K562 (cell line): ENCODE results near the gene FAM193A. TPM values are rescaled to one million over a fixed set of nuclear protein-coding genes. Genes with fewer than 3 reads are reported as not detected.

Experiments
- ATAC-seq: fragments of 200-7000 bp; cut with Tn5 transposase; 3 replicates; pipeline ENCODE4 v1.9.1; 2020; ENCODE audit warnings: moderate library complexity
- BruUV-seq: library from RNA; stranded (reverse); fragments of 400-500 nt; replicated peaks from 2 replicates; lab custom pipeline; 2021; lab: Mats Ljungman, UMichigan
- CTCF ChIA-PET: fragments of 300-600 bp; formaldehyde crosslinking; extraction: SDS; loops from one replicate; lab custom pipeline; 2021; ENCODE audit warnings: low intra/inter-chr PET ratio; lab: Yijun Ruan, JAX
- POLR2A ChIA-PET: fragments of 300-600, 350-650 bp; sonication (Branson Sonifier 250); formaldehyde crosslinking; extraction: SDS; loops from one replicate; lab custom pipeline; 2021; ENCODE audit warnings: antibody characterized with exemption, inconsistent platforms; lab: Yijun Ruan, JAX
- DNase-seq, 4 experiments: peaks; one replicate each; pipeline versions ENCODE4 v3.0.0 to v3.0.0-alpha.2; 2011 to 2018; ENCODE audit warnings: low spot score in 3 of 4, mixed read lengths in 3 of 4; ENCODE audit errors: extremely low read depth in 1 of 4
- FAIRE-seq: peaks from 2 replicates; lab custom pipeline; 2011; peaks lifted over from hg19 to GRCh38; lab: Jason Lieb, UNC
- H2AFZ ChIP-seq: 2 replicates; pipeline ENCODE4 v1.6.0; 2011; ENCODE audit warnings: low read depth, low read length, control low read depth, inconsistent platforms
- H3K27ac ChIP-seq: fragments of 200-600 bp; 3 replicates; pipeline ENCODE4 v1.8.0; 2011; ENCODE audit warnings: low read depth, mild to moderate bottlenecking, control low read depth, inconsistent platforms, low read length, moderate library complexity, mixed read lengths; ENCODE audit errors: extremely low read depth
- H3K27me3 ChIP-seq, 2 experiments: fragments of 300-600 bp in 1 of 2; 2 replicates in 1 of 2; 3 replicates in 1 of 2; pipeline versions ENCODE4 v1.6.0 to v1.8.0; 2011; ENCODE audit warnings: inconsistent platforms in 2 of 2, low read length in 2 of 2, mild to moderate bottlenecking in 1 of 2, mixed read lengths in 1 of 2, moderate library complexity in 1 of 2; ENCODE audit not compliant: control insufficient read depth in 2 of 2, insufficient read depth in 2 of 2
- H3K36me3 ChIP-seq: fragments of 300-600 bp; 3 replicates; pipeline ENCODE4 v1.8.0; 2011; ENCODE audit warnings: mild to moderate bottlenecking, low read length, inconsistent platforms; ENCODE audit not compliant: control insufficient read depth, insufficient read depth
- H3K4me1 ChIP-seq, 2 experiments: fragments of 200-600 bp in 1 of 2; replicated peaks in 1 of 2; 2 replicates in 1 of 2; 3 replicates in 1 of 2; pipeline versions ENCODE4 v1.5.1 to v1.8.0; 2011; ENCODE audit warnings: inconsistent platforms in 2 of 2, low read length in 2 of 2, mild to moderate bottlenecking in 1 of 2, mixed read lengths in 1 of 2, moderate library complexity in 1 of 2; ENCODE audit not compliant: control insufficient read depth in 2 of 2, insufficient read depth in 2 of 2
- H3K4me2 ChIP-seq: 2 replicates; pipeline ENCODE4 v1.6.1; 2011; ENCODE audit warnings: low read length, control low read depth, inconsistent platforms, mixed read lengths; ENCODE audit not compliant: insufficient read depth
- H3K4me3 ChIP-seq: fragments of 200-600 bp; sonication (generic), shearing (Covaris generic); 2 replicates; pipeline ENCODE4 v1.5.1; 2016; ENCODE audit warnings: control low read depth, inconsistent platforms
- H3K79me2 ChIP-seq: fragments of 200-600 bp; 3 replicates; pipeline ENCODE4 v1.8.0; 2011; ENCODE audit warnings: low read length, inconsistent platforms; ENCODE audit not compliant: control insufficient read depth, insufficient read depth
- H3K9ac ChIP-seq, 2 experiments: 2 replicates each; pipeline versions ENCODE4 v1.6.0 to v1.6.1; 2011; ENCODE audit warnings: low read depth in 2 of 2, low read length in 2 of 2, control low read depth in 1 of 2, inconsistent platforms in 1 of 2, mild to moderate bottlenecking in 1 of 2, mixed read lengths in 1 of 2; ENCODE audit not compliant: insufficient read depth in 1 of 2
- H3K9me1 ChIP-seq: one replicate; pipeline ENCODE4 v1.6.0; 2011; ENCODE audit warnings: inconsistent platforms, mild to moderate bottlenecking, low read length, moderate library complexity; ENCODE audit not compliant: control insufficient read depth, insufficient read depth
- H3K9me3 ChIP-seq: replicated peaks from 2 replicates; pipeline ENCODE4 v1.5.1; 2011; ENCODE audit warnings: low read depth, low read length, inconsistent platforms; ENCODE audit not compliant: control insufficient read depth, insufficient read depth
- H4K20me1 ChIP-seq: replicated peaks from 2 replicates; pipeline ENCODE4 v1.6.1; 2011; ENCODE audit warnings: low read length, inconsistent platforms, mixed read lengths; ENCODE audit not compliant: control insufficient read depth, insufficient read depth
- CC2D1A ChIP-seq: fragments of 450-650 bp; IDR thresholded peaks from 2 replicates; pipeline ENCODE4 v1.6.1; 2017; ENCODE audit warnings: mild to moderate bottlenecking
- JUND ChIP-seq, 2 experiments: IDR thresholded peaks; 2 replicates in 1 of 2; 3 replicates in 1 of 2; pipeline ENCODE4 v1.6.1; 2011; ENCODE audit warnings: borderline replicate concordance in 2 of 2, low read depth in 2 of 2, low read length in 2 of 2, improper control_type of control experiment in 1 of 2, missing biosample characterization in 1 of 2, missing genetic modification characterization in 1 of 2, missing genetic modification reagents in 1 of 2
- L3MBTL2 ChIP-seq: fragments of 450-650 bp; IDR thresholded peaks from 2 replicates; pipeline ENCODE4 v1.6.1; 2016; ENCODE audit warnings: mild to moderate bottlenecking, moderate library complexity
- ZC3H4 ChIP-seq: sonication (generic); formaldehyde crosslinking; IDR thresholded peaks from 2 replicates; pipeline ENCODE4 v1.9.0; 2021; ENCODE audit warnings: missing genetic modification reagents, borderline replicate concordance
- ZNF12 ChIP-seq: sonication (generic); formaldehyde crosslinking; IDR thresholded peaks from 2 replicates; pipeline ENCODE4 v1.4.0; 2020; ENCODE audit warnings: mild to moderate bottlenecking, missing genetic modification reagents
- ZNF274 ChIP-seq: IDR thresholded peaks from 2 replicates; pipeline ENCODE4 v1.6.1; 2011; ENCODE audit warnings: low read depth, mild to moderate bottlenecking, low read length, moderate library complexity, borderline replicate concordance
- WGBS: fragments of 100-300 bp; shearing (Covaris generic); methylation state at CpG from one replicate; pipeline ENCODE4 v1.1.6; 2016; ENCODE audit warnings: low coverage, mixed read lengths; ENCODE audit not compliant: insufficient coverage; ENCODE audit errors: missing lambda C conversion rate; 5-methylcytosine and 5-hydroxymethylcytosine counted together
- in situ Hi-C: fragments of 300-500 bp; cut with MboI; formaldehyde crosslinking; loops from 4 replicates; pipeline ENCODE4 v1.15.0; 2018; ENCODE audit warnings: inconsistent platforms, mixed read lengths
- intact Hi-C: fragments of 100-400 bp; cut with micrococcal nuclease; formaldehyde crosslinking; loops from 2 replicates; pipeline ENCODE4 v1.14.2; 2022
- polyA plus RNA-seq, 8 experiments: library from polyadenylated mRNA; depleted of rRNA in 4 of 8; stranded (reverse) in 5 of 8; unstranded in 3 of 8; fragments of >200 nt; fragmentation: Nextera tagmentation in 2 of 8; fragmentation: Illumina TruSeq in 1 of 8; extraction: Ambion mirVana in 2 of 8; extraction: Trizol in 1 of 8; gene quantifications; 2 replicates each; pipeline versions ENCODE4 v1.2.1 to v1.2.3, GENCODE V29; 2011 to 2014; ENCODE audit warnings: inconsistent platforms in 1 of 8, missing spikeins in 1 of 8
- total RNA-seq, 7 experiments: library from RNA; depleted of rRNA in 6 of 7; stranded (reverse); fragments of >200 nt in 6 of 7; fragmentation: Illumina TruSeq in 2 of 7; extraction: Trizol in 2 of 7; gene quantifications; 2 replicates each; pipeline versions ENCODE4 v1.2.1 to v1.2.3, GENCODE V29; 2011 to 2021; ENCODE audit warnings: low replicate concordance in 1 of 7
- TF ChIP-seq, protein P1 (sequence below): fragments of 250-450 bp; sonication (Bioruptor Pico); IDR thresholded peaks from 2 replicates; pipeline ENCODE4 v1.5.0; 2021; ENCODE audit warnings: mild to moderate bottlenecking, moderate library complexity

Gene FAM193A
- total and polyA plus RNA-seq, 9 of the 15 experiments (the other 6 are each of a cell fraction or from before 2014, with no cell fraction given), result 0.46 to 24.6 (median 9.6) TPM

DNA sequence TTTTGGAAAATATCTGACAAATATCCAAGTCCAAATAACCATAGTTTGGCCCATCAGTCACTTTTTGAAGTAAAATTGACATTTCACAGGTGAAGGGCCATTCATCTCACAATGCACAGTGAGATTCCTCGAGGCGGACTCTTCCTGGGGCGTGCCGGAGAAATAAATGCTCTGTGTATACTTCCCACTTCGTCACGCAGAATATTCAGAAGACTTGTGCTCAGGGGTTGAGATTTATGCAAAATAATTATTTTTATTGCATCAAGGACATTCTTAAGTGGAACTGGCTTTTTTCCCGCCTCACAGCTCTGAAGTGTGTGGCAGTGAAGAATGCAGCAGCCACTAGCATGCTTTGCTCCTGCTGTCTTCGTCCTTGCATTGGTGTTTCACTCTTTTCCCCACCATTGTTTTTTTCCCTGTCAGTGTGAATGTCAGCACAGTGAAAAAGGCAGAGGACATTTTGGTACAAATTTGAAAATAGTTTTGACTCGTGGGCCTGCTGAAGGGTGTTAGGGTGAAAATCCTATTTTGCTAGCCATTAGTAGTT, 70.6 kb downstream of the FAM193A start:
- no peak overlapping the region for H3K27ac ChIP-seq
- 85% methylated on average over 9 of the region's 9 CpGs for WGBS
- no peak overlapping the region for H2AFZ ChIP-seq
- peaks cover 0 to 8% of the 10 kb centered on the region in 2 experiments; a peak in 2 of 5 replicates for H3K4me1 ChIP-seq
- no TSS peak for BruUV-seq
- TF ChIP-seq L3MBTL2, result no peak
- no peak for TF ChIP-seq CC2D1A
- TF ChIP-seq ZNF12, result no peak
- TF ChIP-seq ZNF274, result no peak
- TF ChIP-seq ZC3H4 (CRISPR knock-in tag), result no peak
- TF ChIP-seq JUND (IDR thresholded peaks at IDR 0.05; ENCODE audit: borderline replicate concordance, low read depth, low read length), result no peak
- TF ChIP-seq JUND (tag; IDR thresholded peaks at IDR 0.05; ENCODE audit: borderline replicate concordance, low read depth, low read length), result no peak
- TF ChIP-seq, protein P1, sequence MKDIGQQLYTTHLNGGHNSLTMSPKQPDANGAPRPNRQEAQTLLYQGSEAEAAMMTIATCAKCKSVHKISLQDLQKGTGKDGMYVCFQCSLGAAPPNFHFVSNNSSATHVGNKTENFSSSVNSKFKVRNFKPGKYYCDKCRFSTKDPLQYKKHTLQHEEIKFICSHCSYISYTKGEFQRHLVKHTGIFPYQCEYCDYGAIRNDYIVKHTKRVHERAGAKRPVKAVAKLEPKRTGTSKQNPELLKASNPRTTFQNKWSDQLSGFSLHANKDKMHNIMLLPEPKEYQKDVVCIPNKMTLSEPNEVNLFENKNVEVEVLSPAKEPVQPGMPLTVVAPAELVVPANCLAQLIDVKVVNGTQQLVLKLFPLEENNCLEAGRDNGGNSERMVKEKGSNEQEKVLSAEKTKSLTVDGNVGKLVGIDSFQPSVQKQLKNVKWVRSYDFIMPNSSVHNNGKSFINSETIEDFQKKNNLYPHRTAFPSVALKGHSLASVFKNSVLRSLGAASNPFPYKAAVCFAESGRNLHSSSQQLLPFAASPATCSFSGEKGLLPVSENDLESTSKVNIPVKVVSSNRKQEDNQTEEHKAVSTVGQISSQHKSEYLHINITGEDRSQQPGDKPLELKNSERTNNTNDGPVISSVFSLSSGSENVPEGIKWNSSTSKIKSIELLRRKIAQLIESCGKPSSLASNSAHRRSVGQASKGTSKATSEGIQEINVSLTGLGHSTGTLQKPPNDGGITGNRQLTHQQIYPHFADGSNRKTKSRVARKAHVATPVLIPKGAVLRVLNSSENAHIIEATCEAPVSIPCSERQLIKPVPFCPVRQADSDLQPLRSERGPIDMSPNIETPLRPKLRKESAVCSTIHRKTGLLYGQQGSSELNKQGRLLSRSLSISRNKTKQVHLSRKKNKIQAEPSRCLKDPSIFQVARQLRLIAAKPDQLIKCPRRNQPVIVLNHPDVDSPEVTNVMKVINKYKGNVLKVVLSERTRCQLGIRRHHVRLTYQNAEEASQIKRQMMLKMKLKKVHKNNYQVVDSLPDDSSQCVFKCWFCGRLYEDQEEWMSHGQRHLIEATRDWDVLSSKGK (CRISPR knock-in tag), result no peak
- H3K4me3 ChIP-seq, result no peak overlapping the region
- no peak overlapping the region for H3K4me2 ChIP-seq
- no peak for ATAC-seq
- H4K20me1 ChIP-seq, result peaks cover 8% of the 10 kb centered on the region; the same call in 1 of the 2 replicates
- H3K9me3 ChIP-seq, result no peaks in the 10 kb centered on the region
- H3K9me1 ChIP-seq, result no peaks in the 10 kb centered on the region
- CTCF ChIA-PET, result no interaction called here
- no peak overlapping the region for H3K9ac ChIP-seq
- intact Hi-C loops (no loop called here), in situ Hi-C loops (no loop called here)
- H3K36me3 ChIP-seq, result 0 out of 3 replicates have a peak, but pooled peaks cover 2% of the 10 kb centered on the region
- POLR2A ChIA-PET, result interaction anchor here (1.5 to 1.6 kb wide), 2 partner anchors 12 kb away, joined by 4 read pairs; no protein-coding TSS in a partner anchor
- H3K79me2 ChIP-seq, result peaks cover 83% of the 10 kb centered on the region
- no peaks in the 10 kb centered on the region for H3K27me3 ChIP-seq
- no peak for FAIRE-seq
- no peak for DNase-seq
